T47D (cell line): ENCODE measurements around the gene BHMT2.

Experiments
- DNase-seq, 2 experiments: peaks; one replicate each; pipeline versions ENCODE4 v3.0.0 to v3.0.0-alpha.2; 2011 to 2012; ENCODE audit warnings: low read depth in 1 of 2, low spot score in 1 of 2
- JUND ChIP-seq: IDR thresholded peaks from 2 replicates; pipeline ENCODE4 v1.6.1; 2012; ENCODE audit warnings: low read depth
- in situ Hi-C: cut with HindIII; loops from 2 replicates; pipeline ENCODE4 v1.10.0; 2016; ENCODE audit warnings: low sequenced_read_pairs, low pct_unique_long_range_greater_than_20kb

BHMT2 gene

GRCh38 chr5:79035237-79035636 is 34.3 kb upstream of the BHMT2 start:
- in situ Hi-C loops, result no loop called here
- no peak for DNase-seq
- TF ChIP-seq JUND, result no peak

- no peak for TF ChIP-seq JUND
- in situ Hi-C loops, result no loop called here
- no peak for DNase-seq
Observed at GRCh38 chr5:79036769-79037168, 32.8 kb upstream of the BHMT2 start.

- in situ Hi-C loops, result no loop called here
- TF ChIP-seq JUND, result no peak
- DNase-seq, result no peak
Observed at GRCh38 chr5:79042188-79042587, 27.4 kb upstream of the BHMT2 start.

- DNase-seq, result no peak
- in situ Hi-C loops, result no loop called here
- no peak for TF ChIP-seq JUND
Observed at GRCh38 chr5:79047199-79047598, 22.4 kb upstream of the BHMT2 start.

GRCh38 chr5:79048437-79048836 is 21.1 kb upstream of the BHMT2 start:
- TF ChIP-seq JUND, result no peak
- no peak for DNase-seq
- in situ Hi-C loops, result no loop called here

GRCh38 chr5:79050498-79050897 is 19.1 kb upstream of the BHMT2 start:
- no peak for TF ChIP-seq JUND
- no peak for DNase-seq
- in situ Hi-C loops, result no loop called here

GRCh38 chr5:79053321-79053720 is 16.2 kb upstream of the BHMT2 start:
- no peak for DNase-seq
- in situ Hi-C loops, result no loop called here
- no peak for TF ChIP-seq JUND

GRCh38 chr5:79055017-79055416 is 14.6 kb upstream of the BHMT2 start:
- in situ Hi-C loops, result no loop called here
- no peak for DNase-seq
- no peak for TF ChIP-seq JUND

- TF ChIP-seq JUND, result no peak
- no peak for DNase-seq
- in situ Hi-C loops, result no loop called here
Observed at GRCh38 chr5:79056847-79057246, 12.7 kb upstream of the BHMT2 start.

GRCh38 chr5:79059674-79060073 is 9.9 kb upstream of the BHMT2 start:
- no peak for TF ChIP-seq JUND
- in situ Hi-C loops, result no loop called here
- no peak for DNase-seq

- in situ Hi-C loops, result no loop called here
- peak in 1 of 2 experiments; percentile 19 for DNase-seq
- no peak for TF ChIP-seq JUND
Observed at GRCh38 chr5:79062436-79062835, 7.1 kb upstream of the BHMT2 start.

GRCh38 chr5:79070350-79070667 is 742 bp downstream of the BHMT2 start:
- in situ Hi-C loops, result no loop called here
- DNase-seq, result no peak

GRCh38 chr5:79074641-79075040 is 5.1 kb downstream of the BHMT2 start:
- no peak for TF ChIP-seq JUND
- no peak for DNase-seq
- in situ Hi-C loops, result no loop called here

More at GRCh38 chr5:79070350-79070667, 742 bp downstream of the BHMT2 start:
- no peak for TF ChIP-seq JUND

- in situ Hi-C loops, result no loop called here
- no peak for TF ChIP-seq JUND
- no peak for DNase-seq
Observed at GRCh38 chr5:79075646-79076426, 6.3 kb downstream of the BHMT2 start.
